ENCODE data around the gene STARD6.
A peak's percentile ranks its signal among the peaks of the same experiment; 100 is the strongest.
"Not testable (repeated sequence)": the region's sequence is repeated elsewhere in the genome, so short reads cannot be mapped to it uniquely, and the experiment has no call there.

The STARD6 gene

GRCh38 chr18:54357660-54358494 lies at the start of gene STARD6, which contains the start of gene C18orf54:
STARD6 (minus strand) TSS chr18:54357858; CDS start chr18:54354573, 3,285 bp downstream.
C18orf54 (plus strand) TSS chr18:54357906; CDS start chr18:54360573, 2,667 bp downstream.
- peak; percentile 91 for DNase-seq

GRCh38 chr18:54405290-54405689 lies 47.6 kb upstream of the STARD6 start:
- DNase-seq: no peak

GRCh38 chr18:54396760-54397159 lies 39.1 kb upstream of the STARD6 start:
- no peak for DNase-seq

- DNase-seq: no peak
Measured at GRCh38 chr18:54393648-54394294, 36.1 kb upstream of the STARD6 start.

- DNase-seq: no peak
Measured at GRCh38 chr18:54392543-54393023, 34.9 kb upstream of the STARD6 start.

GRCh38 chr18:54390838-54391237 lies 33.2 kb upstream of the STARD6 start:
- no peak for DNase-seq

- DNase-seq: no peak
Measured at GRCh38 chr18:54389143-54389505, 31.5 kb upstream of the STARD6 start.

- no peak for DNase-seq
Measured at GRCh38 chr18:54388203-54389142, 30.8 kb upstream of the STARD6 start.

- DNase-seq: no peak
Measured at GRCh38 chr18:54387631-54388030, 30.0 kb upstream of the STARD6 start.

- not testable (repeated sequence) for DNase-seq
Measured at GRCh38 chr18:54386800-54387495, 29.3 kb upstream of the STARD6 start.

GRCh38 chr18:54386043-54386442 lies 28.4 kb upstream of the STARD6 start:
- no peak for DNase-seq

GRCh38 chr18:54382733-54383252 lies 25.1 kb upstream of the STARD6 start:
- DNase-seq: no peak

GRCh38 chr18:54382076-54382475 lies 24.4 kb upstream of the STARD6 start:
- DNase-seq: no peak

- DNase-seq: no peak
Measured at GRCh38 chr18:54381640-54382039, 24.0 kb upstream of the STARD6 start.

GRCh38 chr18:54378057-54378456 lies 20.4 kb upstream of the STARD6 start:
- DNase-seq: no peak

- DNase-seq: no peak
Measured at GRCh38 chr18:54360406-54360805, 2.7 kb upstream of the STARD6 start.

GRCh38 chr18:54359233-54359632 lies 1.6 kb upstream of the STARD6 start:
- no peak for DNase-seq

GRCh38 chr18:54358495-54359040 lies 910 bp upstream of the STARD6 start:
- DNase-seq: no peak

GRCh38 chr18:54357082-54357659 lies 487 bp downstream of the STARD6 start:
- DNase-seq: no peak

- DNase-seq: no peak
Measured at GRCh38 chr18:54351186-54351585, 6.5 kb downstream of the STARD6 start.

GRCh38 chr18:54338230-54338629 lies 19.4 kb downstream of the STARD6 start:
- DNase-seq: no peak
